Neural progenitor cell (in vitro differentiated cells): ENCODE data around the gene LDHAL6A. TPM values are rescaled to one million over a fixed set of nuclear protein-coding genes. Genes with fewer than 3 reads are reported as not detected.

Source experiments
- DNase-seq: peaks from one replicate; pipeline ENCODE4 v3.0.0-alpha.2; 2016; ENCODE audit warnings: low spot score
- H2AFZ ChIP-seq: fragments of 200-600 bp; sonication (generic); replicated peaks from 2 replicates; pipeline ENCODE4 v1.6.1; 2016; ENCODE audit warnings: antibody characterized with exemption
- H3F3A ChIP-seq: fragments of 200-600 bp; sonication (generic); 2 replicates; pipeline ENCODE4 v1.6.1; 2016; ENCODE audit warnings: antibody characterized with exemption, low read depth
- H3K27ac ChIP-seq: fragments of 200-600 bp; sonication (generic); 2 replicates; pipeline ENCODE4 v1.5.1; 2016; ENCODE audit warnings: mild to moderate bottlenecking
- H3K27me3 ChIP-seq: fragments of 200-600 bp; sonication (generic); 2 replicates; pipeline ENCODE4 v1.6.1; 2016; ENCODE audit warnings: mild to moderate bottlenecking, moderate library complexity
- H3K36me3 ChIP-seq: fragments of 200-600 bp; sonication (generic); 2 replicates; pipeline ENCODE4 v1.5.1; 2016
- H3K4me1 ChIP-seq: fragments of 200-600 bp; sonication (generic); 2 replicates; pipeline ENCODE4 v1.6.1; 2016; ENCODE audit warnings: mixed run types
- H3K4me2 ChIP-seq: fragments of 200-600 bp; sonication (generic); 2 replicates; pipeline ENCODE4 v1.6.1; 2016
- H3K4me3 ChIP-seq: fragments of 200-600 bp; sonication (generic); 2 replicates; pipeline ENCODE4 v1.5.1; 2016
- H3K79me2 ChIP-seq: fragments of 200-600 bp; sonication (generic); 2 replicates; pipeline ENCODE4 v1.6.1; 2016; ENCODE audit warnings: low read depth
- H3K9ac ChIP-seq: fragments of 200-600 bp; sonication (generic); 2 replicates; pipeline ENCODE4 v1.6.1; 2016
- H3K9me3 ChIP-seq: fragments of 200-600 bp; sonication (generic); 2 replicates; pipeline ENCODE4 v1.5.1; 2016; ENCODE audit warnings: low read depth
- H4K20me1 ChIP-seq: fragments of 200-600 bp; sonication (generic); 2 replicates; pipeline ENCODE4 v1.6.1; 2016; ENCODE audit warnings: low read depth
- H3K27ac Mint-ChIP-seq: 3 replicates; pipeline ENCODE4 v1.8.0; 2021; ENCODE audit warnings: mixed read lengths
- H3K27me3 Mint-ChIP-seq: 2 replicates; pipeline ENCODE4 v1.8.0; 2022; ENCODE audit warnings: low read depth, mild to moderate bottlenecking, inconsistent platforms, moderate library complexity, mixed read lengths; ENCODE audit not compliant: insufficient read depth
- H3K36me3 Mint-ChIP-seq: 3 replicates; pipeline ENCODE4 v1.8.0; 2021; ENCODE audit warnings: mixed read lengths
- H3K4me1 Mint-ChIP-seq: 3 replicates; pipeline ENCODE4 v1.8.0; 2021; ENCODE audit warnings: mixed read lengths
- H3K4me3 Mint-ChIP-seq: 3 replicates; pipeline ENCODE4 v1.8.0; 2021; ENCODE audit warnings: mild to moderate bottlenecking, moderate library complexity, mixed read lengths
- H3K9me3 Mint-ChIP-seq: 3 replicates; pipeline ENCODE4 v1.8.0; 2020; ENCODE audit warnings: mixed read lengths
- CTCF ChIP-seq: fragments of 200-600 bp; sonication (generic); IDR thresholded peaks from 2 replicates; pipeline ENCODE4 v1.5.1; 2017; ENCODE audit warnings: antibody characterized with exemption, mild to moderate bottlenecking
- EZH2 ChIP-seq: fragments of 200-600 bp; sonication (generic); IDR thresholded peaks from 2 replicates; pipeline ENCODE4 v1.6.1; 2017; ENCODE audit warnings: antibody characterized with exemption, mild to moderate bottlenecking, moderate library complexity
- EZH2phosphoT487 ChIP-seq: fragments of 200-600 bp; sonication (generic); IDR thresholded peaks from 2 replicates; pipeline ENCODE4 v1.6.1; 2017; ENCODE audit warnings: antibody characterized with exemption
- total RNA-seq: library from RNA; depleted of rRNA; stranded (reverse); fragments of >200 nt; gene quantifications from 2 replicates; pipeline ENCODE4 v1.2.3, GENCODE V29; 2015; ENCODE audit warnings: low replicate concordance

The LDHAL6A gene
- total RNA-seq, 1 donor from 2014 or later = not detected

- peaks cover 3% of the 10 kb centered on the region for H3K36me3 Mint-ChIP-seq
- H3K9me3 Mint-ChIP-seq = no peaks in the 10 kb centered on the region
- H3K4me3 Mint-ChIP-seq = no peak overlapping the region
- H3K27me3 Mint-ChIP-seq = no peaks in the 10 kb centered on the region
- Histone ChIP-seq H3K4me1 (no peaks in the 10 kb centered on the region), H3K79me2 (no peaks in the 10 kb centered on the region), H2AFZ (no peak overlapping the region), H3K4me2 (no peak overlapping the region), H4K20me1 (peaks cover 19% of the 10 kb centered on the region), H3K36me3 (peaks cover 13% of the 10 kb centered on the region), H3K27me3 (no peaks in the 10 kb centered on the region), H3K4me3 (no peak overlapping the region), H3K27ac (no peak overlapping the region), H3K9ac (no peak overlapping the region), H3K9me3 (no peaks in the 10 kb centered on the region), H3F3A (no peaks in the 10 kb centered on the region)
- no peak for TF ChIP-seq CTCF
- no peak for TF ChIP-seq EZH2
- TF ChIP-seq EZH2phosphoT487 = no peak
- no peak for DNase-seq
- no peaks in the 10 kb centered on the region for H3K4me1 Mint-ChIP-seq
- no peak overlapping the region for H3K27ac Mint-ChIP-seq
These were observed 40.0 kb downstream of the LDHAL6A start for GRCh38 chr11:18495703-18496102.

GRCh38 chr11:18498039-18498438, 42.4 kb downstream of the LDHAL6A start:
- H3F3A ChIP-seq = no peaks in the 10 kb centered on the region
- H3K4me3 Mint-ChIP-seq = no peak overlapping the region
- H3K9ac ChIP-seq = no peak overlapping the region
- H3K9me3 Mint-ChIP-seq = no peaks in the 10 kb centered on the region
- DNase-seq = no peak
- no peak overlapping the region for H3K27ac Mint-ChIP-seq
- H4K20me1 ChIP-seq = peaks cover 10% of the 10 kb centered on the region
- no peak overlapping the region for H2AFZ ChIP-seq
- H3K4me1 ChIP-seq = no peaks in the 10 kb centered on the region
- H3K27me3 ChIP-seq = no peaks in the 10 kb centered on the region
- H3K4me2 ChIP-seq = no peak overlapping the region
- H3K36me3 Mint-ChIP-seq = peaks cover 16% of the 10 kb centered on the region
- H3K27ac ChIP-seq = no peak overlapping the region
- H3K27me3 Mint-ChIP-seq = no peaks in the 10 kb centered on the region
- H3K79me2 ChIP-seq = no peaks in the 10 kb centered on the region
- TF ChIP-seq EZH2 (no peak), EZH2phosphoT487 (no peak), CTCF (no peak)
- H3K9me3 ChIP-seq = no peaks in the 10 kb centered on the region
- H3K4me3 ChIP-seq = no peak overlapping the region
- H3K36me3 ChIP-seq = peaks cover 20% of the 10 kb centered on the region
- H3K4me1 Mint-ChIP-seq = no peaks in the 10 kb centered on the region

GRCh38 chr11:18501629-18502028, 46.0 kb downstream of the LDHAL6A start:
- Mint-ChIP-seq H3K27me3 (peaks cover 3% of the 10 kb centered on the region), H3K27ac (no peak overlapping the region), H3K9me3 (no peaks in the 10 kb centered on the region), H3K4me1 (no peaks in the 10 kb centered on the region), H3K4me3 (no peak overlapping the region), H3K36me3 (peaks cover 16% of the 10 kb centered on the region)
- Histone ChIP-seq H3K27ac (no peak overlapping the region), H3K4me2 (no peak overlapping the region), H3K9me3 (no peaks in the 10 kb centered on the region), H3K36me3 (peaks cover 20% of the 10 kb centered on the region), H3K27me3 (no peaks in the 10 kb centered on the region), H3K4me1 (no peaks in the 10 kb centered on the region), H3K9ac (no peak overlapping the region), H2AFZ (no peak overlapping the region), H3K79me2 (no peaks in the 10 kb centered on the region), H4K20me1 (peaks cover 5% of the 10 kb centered on the region), H3F3A (no peaks in the 10 kb centered on the region), H3K4me3 (no peak overlapping the region)
- TF ChIP-seq CTCF = no peak
- TF ChIP-seq EZH2phosphoT487 = no peak
- no peak for TF ChIP-seq EZH2
- no peak for DNase-seq

- Mint-ChIP-seq H3K27ac (no peak overlapping the region), H3K36me3 (peaks cover 14% of the 10 kb centered on the region), H3K4me1 (no peaks in the 10 kb centered on the region), H3K9me3 (no peaks in the 10 kb centered on the region), H3K27me3 (peaks cover 3% of the 10 kb centered on the region), H3K4me3 (no peak overlapping the region)
- H2AFZ ChIP-seq = no peak overlapping the region
- H4K20me1 ChIP-seq = peaks cover 5% of the 10 kb centered on the region
- H3K36me3 ChIP-seq = peaks cover 18% of the 10 kb centered on the region
- H3K79me2 ChIP-seq = no peaks in the 10 kb centered on the region
- no peaks in the 10 kb centered on the region for H3F3A ChIP-seq
- H3K9ac ChIP-seq = no peak overlapping the region
- H3K27me3 ChIP-seq = no peaks in the 10 kb centered on the region
- TF ChIP-seq EZH2phosphoT487 (no peak), CTCF (no peak), EZH2 (no peak)
- no peak overlapping the region for H3K4me3 ChIP-seq
- no peak overlapping the region for H3K4me2 ChIP-seq
- H3K9me3 ChIP-seq = no peaks in the 10 kb centered on the region
- DNase-seq = no peak
- no peaks in the 10 kb centered on the region for H3K4me1 ChIP-seq
- no peak overlapping the region for H3K27ac ChIP-seq
These were observed 46.7 kb downstream of the LDHAL6A start for GRCh38 chr11:18502352-18502751.
